Measurements from ENCODE around the gene ITPRID1. TPM values are rescaled to one million over a fixed set of nuclear protein-coding genes. Genes with fewer than 3 reads are reported as not detected.

ITPRID1 gene
- total and polyA plus RNA-seq, 10 of the 15 experiments (the other 5 are each of a cell fraction or from before 2014, with no cell fraction given), result 0.06 TPM; not detected in 9

DNA sequence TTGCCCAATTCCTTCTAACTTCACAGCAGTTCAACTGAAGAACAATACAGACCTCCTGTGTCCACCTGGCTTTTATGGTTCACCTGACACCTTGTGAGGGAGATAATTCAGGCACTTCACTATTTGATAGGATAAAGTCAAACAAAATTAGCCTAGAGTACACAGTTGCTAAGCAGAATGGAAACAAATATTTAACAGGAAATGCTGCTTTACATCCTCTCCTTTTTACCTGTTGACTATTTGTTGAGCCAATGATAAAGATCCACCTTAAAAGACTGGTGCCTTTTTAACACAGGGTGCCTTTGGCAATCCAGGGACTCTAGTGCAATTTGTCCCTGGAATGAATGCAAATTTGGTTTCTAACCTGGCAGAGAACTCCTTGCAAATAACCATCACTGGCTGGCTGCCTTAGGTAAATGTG lies 39.8 kb downstream of the ITPRID1 start (continued):
- TF ChIP-seq, protein P1, sequence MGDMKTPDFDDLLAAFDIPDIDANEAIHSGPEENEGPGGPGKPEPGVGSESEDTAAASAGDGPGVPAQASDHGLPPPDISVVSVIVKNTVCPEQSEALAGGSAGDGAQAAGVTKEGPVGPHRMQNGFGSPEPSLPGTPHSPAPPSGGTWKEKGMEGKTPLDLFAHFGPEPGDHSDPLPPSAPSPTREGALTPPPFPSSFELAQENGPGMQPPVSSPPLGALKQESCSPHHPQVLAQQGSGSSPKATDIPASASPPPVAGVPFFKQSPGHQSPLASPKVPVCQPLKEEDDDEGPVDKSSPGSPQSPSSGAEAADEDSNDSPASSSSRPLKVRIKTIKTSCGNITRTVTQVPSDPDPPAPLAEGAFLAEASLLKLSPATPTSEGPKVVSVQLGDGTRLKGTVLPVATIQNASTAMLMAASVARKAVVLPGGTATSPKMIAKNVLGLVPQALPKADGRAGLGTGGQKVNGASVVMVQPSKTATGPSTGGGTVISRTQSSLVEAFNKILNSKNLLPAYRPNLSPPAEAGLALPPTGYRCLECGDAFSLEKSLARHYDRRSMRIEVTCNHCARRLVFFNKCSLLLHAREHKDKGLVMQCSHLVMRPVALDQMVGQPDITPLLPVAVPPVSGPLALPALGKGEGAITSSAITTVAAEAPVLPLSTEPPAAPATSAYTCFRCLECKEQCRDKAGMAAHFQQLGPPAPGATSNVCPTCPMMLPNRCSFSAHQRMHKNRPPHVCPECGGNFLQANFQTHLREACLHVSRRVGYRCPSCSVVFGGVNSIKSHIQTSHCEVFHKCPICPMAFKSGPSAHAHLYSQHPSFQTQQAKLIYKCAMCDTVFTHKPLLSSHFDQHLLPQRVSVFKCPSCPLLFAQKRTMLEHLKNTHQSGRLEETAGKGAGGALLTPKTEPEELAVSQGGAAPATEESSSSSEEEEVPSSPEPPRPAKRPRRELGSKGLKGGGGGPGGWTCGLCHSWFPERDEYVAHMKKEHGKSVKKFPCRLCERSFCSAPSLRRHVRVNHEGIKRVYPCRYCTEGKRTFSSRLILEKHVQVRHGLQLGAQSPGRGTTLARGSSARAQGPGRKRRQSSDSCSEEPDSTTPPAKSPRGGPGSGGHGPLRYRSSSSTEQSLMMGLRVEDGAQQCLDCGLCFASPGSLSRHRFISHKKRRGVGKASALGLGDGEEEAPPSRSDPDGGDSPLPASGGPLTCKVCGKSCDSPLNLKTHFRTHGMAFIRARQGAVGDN (IDR thresholded peaks at IDR 0.05), result no peak

DNA sequence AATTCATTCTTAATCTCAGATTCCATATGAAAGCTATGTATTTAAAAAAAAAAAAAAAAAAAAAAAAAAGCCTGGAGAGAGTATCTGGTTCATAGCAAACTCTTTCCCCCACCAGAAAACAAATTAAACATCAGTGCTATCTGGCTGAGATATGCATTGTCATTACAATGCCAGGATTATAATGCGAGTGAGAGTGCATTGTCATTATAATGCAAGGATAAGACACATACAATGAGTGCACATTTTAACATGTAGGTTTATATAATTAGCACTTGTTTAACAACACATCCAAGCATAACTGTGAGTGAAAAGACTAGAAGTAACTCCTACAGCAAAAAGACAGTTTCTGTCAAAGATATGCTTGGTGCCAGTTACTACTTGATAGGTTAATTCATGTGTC lies 48.1 kb downstream of the ITPRID1 start:
- CTCF ChIA-PET, result no interaction called here
- SMC1A ChIA-PET (ENCODE audit: uncharacterized antibody, unreplicated experiment), result no interaction called here
- no peak overlapping the region for H3K27ac ChIP-seq (ENCODE audit: control insufficient read depth, insufficient read depth)
- H3K79me2 ChIP-seq (ENCODE audit: control insufficient read depth, insufficient read depth, low read length), result no peaks in the 10 kb centered on the region
- H3K9me3 ChIP-seq (replicated peaks; ENCODE audit: control insufficient read depth, insufficient read depth, low read length), result no peaks in the 10 kb centered on the region
- ATAC-seq (no peak), DNase-seq (ENCODE audit: low read depth, low spot score) (no peak), FAIRE-seq (no peak)
- no peaks in the 10 kb centered on the region for H4K20me1 ChIP-seq (ENCODE audit: control insufficient read depth, insufficient read depth)
- no TSS peak for BruUV-seq (replicated peaks)
- no peak overlapping the region for H3K9ac ChIP-seq (ENCODE audit: control insufficient read depth, insufficient read depth, low read length)
- no peaks in the 10 kb centered on the region for H3K36me3 ChIP-seq (ENCODE audit: control insufficient read depth in 2 of 2, insufficient read depth in 2 of 2, low read length in 1 of 2)
- 8% methylated on average over 1 of the region's 1 CpG for WGBS (ENCODE audit: insufficient coverage, insufficient replicate concordance, low lambda C conversion rate, missing lambda C conversion rate)
- in situ Hi-C loops (cut with MboI), result no loop called here
- no peak overlapping the region for H2AFZ ChIP-seq (ENCODE audit: control insufficient read depth, low read depth, low read length)
- H3K4me2 ChIP-seq (ENCODE audit: control insufficient read depth, insufficient read depth), result no peak overlapping the region
- intact Hi-C loops (cut with micrococcal nuclease; ENCODE audit: unreplicated experiment), result no loop called here
- peaks cover 0 to 4% of the 10 kb centered on the region in 2 experiments; a peak in 2 of 4 replicates for H3K27me3 ChIP-seq (replicated peaks in 1 of 2; ENCODE audit: control insufficient read depth in 2 of 2, insufficient read depth in 2 of 2, low read length in 1 of 2)
- POLR2A ChIA-PET, result interaction anchor here (0.6 kb wide), 1 partner anchor 57 kb away, joined by 8 read pairs; no protein-coding TSS in a partner anchor
- H3K4me1 ChIP-seq (ENCODE audit: control insufficient read depth, insufficient read depth, low read length), result no peaks in the 10 kb centered on the region
- RAD21 ChIA-PET (ENCODE audit: unreplicated experiment), result no interaction called here
- H3K4me3 ChIP-seq, result no peak overlapping the region
- TF ChIP-seq CBX3 (IDR thresholded peaks at IDR 0.05; ENCODE audit: borderline replicate concordance, low read depth), result no peak
- TF ChIP-seq LARP7 (IDR thresholded peaks at IDR 0.05), result no peak
- TF ChIP-seq ZNF274 (IDR thresholded peaks at IDR 0.05; ENCODE audit: insufficient read depth, insufficient read length), result no peak
- TF ChIP-seq ZNF592 (IDR thresholded peaks at IDR 0.05), result no peak
- TF ChIP-seq ATF7 (IDR thresholded peaks at IDR 0.05; ENCODE audit: low read depth), result no peak
- TF ChIP-seq NRF1 (conservative IDR thresholded peaks at IDR 0.05; ENCODE audit: low read depth, low read length), result no peak
- no peak for TF ChIP-seq ETV6 (conservative IDR thresholded peaks at IDR 0.05 in 1 of 2, IDR thresholded peaks at IDR 0.05 in 1 of 2; ENCODE audit: borderline replicate concordance in 1 of 2, low read depth in 1 of 2)
- no peak for TF ChIP-seq POLR2AphosphoS5 (IDR thresholded peaks at IDR 0.05; ENCODE audit: low read length)
- TF ChIP-seq BMI1 (IDR thresholded peaks at IDR 0.05; ENCODE audit: borderline replicate concordance), result no peak
- TF ChIP-seq RAD51 (IDR thresholded peaks at IDR 0.05), result no peak
- no peak for TF ChIP-seq FOXK2 (IDR thresholded peaks at IDR 0.05)
- no peak for TF ChIP-seq MYB (IDR thresholded peaks at IDR 0.05; ENCODE audit: borderline replicate concordance, low read depth, low read length)
